SK-N-SH (cell line): Measurements from ENCODE around the gene BAG2.

Source experiments
- CTCF ChIP-seq: fragments of 200-600 bp; sonication (generic); IDR thresholded peaks from 2 replicates; pipeline ENCODE4 v1.6.1; 2017; ENCODE audit warnings: antibody characterized with exemption, mild to moderate bottlenecking, moderate library complexity
- IRF3 ChIP-seq: fragments of 150-350 bp; IDR thresholded peaks from 2 replicates; pipeline ENCODE4 v1.6.1; 2016; ENCODE audit warnings: mild to moderate bottlenecking, low read depth, low read length
- MAX ChIP-seq: IDR thresholded peaks from 2 replicates; pipeline ENCODE4 v1.4.0; 2012; ENCODE audit warnings: low read depth
- MXI1 ChIP-seq: IDR thresholded peaks from 2 replicates; pipeline ENCODE4 v1.6.1; 2012; ENCODE audit warnings: mild to moderate bottlenecking, low read depth, low read length, improper control_type of control experiment
- POLR2AphosphoS5 ChIP-seq: IDR thresholded peaks from 2 replicates; pipeline ENCODE4 v1.6.1; 2012; ENCODE audit warnings: low read depth, low read length
- REST ChIP-seq: IDR thresholded peaks from 2 replicates; pipeline ENCODE4 v1.6.1; 2012; ENCODE audit warnings: mild to moderate bottlenecking, low read depth, low read length, moderate library complexity

DNA sequence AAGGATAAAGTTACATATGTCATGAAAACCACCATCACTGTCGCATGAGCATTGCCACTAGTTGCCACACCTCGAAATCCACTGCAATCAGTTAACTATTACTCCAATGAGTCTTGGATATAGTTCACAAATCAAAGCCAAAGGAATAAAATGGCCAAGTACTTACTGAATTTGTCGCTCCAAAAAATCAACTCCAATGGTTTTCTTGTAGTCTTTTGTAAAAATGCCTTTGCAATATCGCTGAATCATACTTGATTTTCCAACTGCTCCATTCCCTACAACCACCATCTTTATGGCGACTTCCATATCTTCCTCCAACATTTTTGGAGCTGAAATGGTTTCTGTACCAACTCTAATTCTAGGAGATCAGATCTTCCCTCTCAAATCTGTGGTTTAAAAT lies 37.9 kb downstream of the BAG2 start:
- TF ChIP-seq CTCF (no peak), MAX (no peak), POLR2AphosphoS5 (no peak), REST (no peak), IRF3 (no peak), MXI1 (no peak)
